Skeletal muscle tissue (tissue), 4 donors: ENCODE measurements around the gene AFAP1. TPM values are rescaled to one million over a fixed set of nuclear protein-coding genes. Genes with fewer than 3 reads are reported as not detected.
A peak's percentile ranks its signal among the peaks of the same experiment; 100 is the strongest.

ENCODE experiments used
- H3K27ac ChIP-seq: one replicate; pipeline ENCODE4 v1.7.0; 2013; ENCODE audit warnings: mild to moderate bottlenecking, low read depth, low read length, inconsistent platforms
- H3K27me3 ChIP-seq, 3 donors: one replicate each; pipeline ENCODE4 v1.7.0; 2013; ENCODE audit warnings: low read length in 3 of 3; ENCODE audit not compliant: control insufficient read depth in 3 of 3, insufficient read depth in 3 of 3
- H3K36me3 ChIP-seq, 3 donors: one replicate each; pipeline ENCODE4 v1.7.0; 2013; ENCODE audit warnings: low read length in 3 of 3; ENCODE audit not compliant: control insufficient read depth in 3 of 3, insufficient read depth in 3 of 3
- H3K4me1 ChIP-seq, 3 donors: one replicate each; pipeline ENCODE4 v1.7.0; 2013; ENCODE audit warnings: low read length in 3 of 3, mild to moderate bottlenecking in 3 of 3; ENCODE audit not compliant: control insufficient read depth in 3 of 3, insufficient read depth in 3 of 3
- H3K4me3 ChIP-seq, 3 donors: one replicate each; pipeline ENCODE4 v1.7.0; 2013; ENCODE audit warnings: low read length in 3 of 3
- H3K9ac ChIP-seq, 3 donors: one replicate each; pipeline ENCODE4 v1.7.0; 2013; ENCODE audit warnings: low read length in 3 of 3, mild to moderate bottlenecking in 3 of 3, moderate library complexity in 2 of 3, low read depth in 1 of 3
- H3K9me3 ChIP-seq, 3 donors: one replicate each; pipeline ENCODE4 v1.7.0; 2013; ENCODE audit warnings: low read length in 3 of 3; ENCODE audit not compliant: control insufficient read depth in 3 of 3
- total RNA-seq: library from RNA; depleted of rRNA; stranded (reverse); fragments of >200 nt; gene quantifications from one replicate; pipeline ENCODE4 v1.2.3, GENCODE V29; 2014
- donor health status: Osteomylitis.

Gene AFAP1
- total RNA-seq, 1 donor from 2014 or later, result 29.2 TPM

DNA sequence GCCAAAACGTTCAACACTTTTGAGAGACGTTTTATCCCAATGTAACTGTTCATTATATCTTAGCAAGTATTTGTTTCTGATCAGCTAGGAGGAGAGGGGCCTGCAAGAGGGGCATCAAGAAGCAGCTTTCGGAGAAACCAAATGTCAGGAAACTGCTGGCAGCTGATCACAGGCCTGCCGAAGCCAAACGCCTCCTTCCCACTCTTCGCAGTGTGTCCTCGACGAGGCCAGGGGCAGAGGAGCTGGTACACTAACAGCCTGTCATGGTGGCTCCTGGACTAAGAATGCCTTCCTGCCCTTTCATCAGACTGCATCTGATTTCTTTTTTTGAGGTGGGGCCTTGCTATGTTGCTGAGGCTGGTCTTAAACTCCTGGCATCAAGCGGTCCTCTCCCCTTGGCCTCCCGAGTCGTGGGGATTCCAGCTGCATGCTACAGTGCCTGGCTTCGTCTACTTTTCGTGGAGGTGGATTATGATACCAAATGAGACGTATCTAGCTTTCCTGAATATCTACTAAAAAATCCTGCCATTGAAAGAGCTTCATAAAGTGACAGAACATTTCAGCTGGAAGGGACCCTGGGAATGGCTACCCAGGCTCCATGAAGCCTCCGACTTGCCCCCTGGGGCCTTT is 134.8 kb downstream of the AFAP1 start:
- Histone ChIP-seq H3K4me1 (peaks cover 30 to 37% (median 33%) of the 10 kb centered on the region in 3 donors), H3K27me3 (no peaks in the 10 kb centered on the region), H3K9ac (no peak overlapping the region), H3K4me3 (no peak overlapping the region), H3K27ac (no peak overlapping the region), H3K9me3 (no peaks in the 10 kb centered on the region), H3K36me3 (peaks cover 9 to 17% (median 10%) of the 10 kb centered on the region in 3 donors)

DNA sequence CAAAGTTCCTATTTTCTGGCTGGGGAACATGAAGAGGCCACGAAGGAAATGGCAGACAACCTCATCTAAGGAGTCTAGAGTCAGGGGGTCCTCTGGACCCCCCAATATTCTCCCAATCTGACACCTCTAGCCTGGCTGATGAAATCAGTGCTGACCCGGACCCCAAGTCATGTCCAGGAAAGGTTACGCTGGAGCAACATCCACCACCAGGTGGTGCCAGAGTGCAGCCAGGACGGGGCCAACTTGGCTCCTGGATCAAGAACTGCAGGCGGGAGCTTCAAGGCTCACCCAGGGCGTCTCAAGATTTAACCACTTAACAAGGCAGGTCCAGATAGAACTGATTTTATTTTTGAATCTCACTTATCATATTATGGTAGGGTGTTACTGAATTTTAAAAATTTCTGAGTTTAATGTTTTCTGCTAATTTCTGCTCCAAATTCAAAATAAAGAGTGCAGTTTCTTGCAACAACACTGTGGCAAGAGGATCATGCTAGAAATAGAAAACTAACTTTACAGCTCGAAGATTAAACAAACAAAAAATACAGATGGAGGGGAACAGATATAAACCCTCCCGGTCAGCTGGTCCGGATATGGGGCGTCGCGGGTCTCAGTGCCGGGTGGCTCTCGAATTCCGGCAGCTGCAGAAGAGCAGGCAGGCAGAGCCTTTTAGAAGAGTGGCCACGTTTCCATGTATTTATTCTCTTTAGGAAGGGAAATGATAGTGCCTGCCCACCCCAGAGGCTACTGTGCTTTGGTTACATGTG is 135.5 kb downstream of the AFAP1 start:
- Histone ChIP-seq H3K4me1 (peaks cover 30 to 37% (median 33%) of the 10 kb centered on the region in 3 donors), H3K27ac (peak overlapping the region; percentile 27)

DNA sequence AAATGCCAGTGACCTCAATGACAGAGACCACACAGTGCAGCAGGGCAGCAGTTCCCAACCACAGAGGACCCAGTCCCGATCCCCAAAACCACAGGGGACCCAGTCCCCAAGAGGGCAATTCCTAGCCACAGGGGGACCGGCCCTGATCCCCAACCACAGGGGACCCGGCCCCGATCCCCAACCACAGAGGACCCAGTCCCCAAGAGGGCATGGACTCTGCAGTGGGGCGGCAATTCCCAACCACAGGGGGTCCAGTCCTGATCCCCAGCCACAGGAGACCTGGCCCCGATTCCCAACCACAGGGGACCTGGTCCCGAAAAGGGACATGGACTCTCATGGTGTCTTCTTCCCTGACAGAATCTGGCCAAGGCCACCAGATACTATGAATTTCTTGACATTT is 136.3 kb downstream of the AFAP1 start:
- H3K4me1 ChIP-seq, result peaks cover 30 to 37% (median 33%) of the 10 kb centered on the region in 3 donors
- peak overlapping the region; percentile 27 for H3K27ac ChIP-seq
- peaks cover 12 to 24% (median 16%) of the 10 kb centered on the region in 3 donors for H3K36me3 ChIP-seq

More for the DNA sequence above, 135.5 kb downstream of the AFAP1 start:
- Histone ChIP-seq H3K36me3 (peaks cover 12 to 20% (median 13%) of the 10 kb centered on the region in 3 donors), H3K27me3 (no peaks in the 10 kb centered on the region), H3K9ac (peak overlapping the region in 1 of 3 donors; percentile 38), H3K4me3 (no peak overlapping the region), H3K9me3 (no peaks in the 10 kb centered on the region)

DNA sequence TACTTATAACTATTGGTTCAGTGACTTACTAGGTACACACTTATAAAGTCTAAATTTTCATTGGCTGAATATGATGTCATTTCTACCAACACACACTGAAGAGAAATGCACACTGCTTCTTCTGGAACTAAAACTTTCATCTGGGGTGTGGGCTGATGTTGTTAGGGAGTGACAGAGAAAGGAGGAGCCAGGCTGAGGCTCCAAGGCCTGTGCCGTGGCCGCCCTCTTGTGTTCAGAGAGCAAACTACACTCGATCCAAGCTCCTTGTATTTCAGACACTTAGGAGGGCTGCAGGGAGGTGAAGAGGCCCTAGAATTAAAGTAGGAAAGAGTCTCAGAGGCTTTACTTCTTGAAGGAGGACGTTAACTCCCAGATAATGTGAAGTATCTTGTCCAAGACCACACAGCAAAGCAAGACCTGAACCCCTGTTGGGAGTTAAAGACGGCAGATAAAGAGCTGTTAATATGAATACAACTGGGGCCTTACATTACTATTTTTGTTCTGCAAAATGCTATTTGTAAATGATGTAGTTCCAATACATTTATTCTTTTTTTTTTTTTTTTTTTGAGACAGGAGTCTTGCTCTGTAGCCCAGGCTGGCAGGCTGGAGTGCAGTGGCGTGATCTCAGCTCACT is 137.5 kb downstream of the AFAP1 start:
- Histone ChIP-seq H3K36me3 (peaks cover 17 to 25% (median 21%) of the 10 kb centered on the region in 3 donors), H3K4me3 (no peak overlapping the region), H3K4me1 (peaks cover 23 to 27% (median 27%) of the 10 kb centered on the region in 3 donors), H3K27me3 (no peaks in the 10 kb centered on the region), H3K9ac (no peak overlapping the region), H3K27ac (no peak overlapping the region), H3K9me3 (no peaks in the 10 kb centered on the region)

More for the DNA sequence above, 136.3 kb downstream of the AFAP1 start:
- no peaks in the 10 kb centered on the region for H3K9me3 ChIP-seq
- H3K4me3 ChIP-seq, result no peak overlapping the region
- H3K27me3 ChIP-seq, result no peaks in the 10 kb centered on the region
- H3K9ac ChIP-seq, result peak overlapping the region in 1 of 3 donors; percentile 41

DNA sequence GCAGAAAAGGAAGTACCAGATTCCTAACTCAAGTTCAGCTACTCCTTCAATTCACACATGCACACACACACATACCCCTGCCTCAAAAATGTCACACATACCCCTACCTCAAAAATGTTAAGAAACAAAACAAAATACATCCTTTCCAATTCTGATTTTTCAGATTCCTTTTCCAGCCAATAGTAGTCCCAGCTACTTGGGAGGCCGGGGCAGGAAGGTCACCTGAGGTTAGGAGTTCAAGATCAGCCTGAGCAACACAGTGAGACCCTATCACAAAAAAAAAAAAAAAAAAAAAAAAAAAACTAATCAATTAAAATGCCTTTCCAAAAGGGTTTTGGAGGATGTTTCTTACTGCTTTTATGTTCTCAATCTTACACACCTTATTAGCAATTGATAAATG is 138.0 kb downstream of the AFAP1 start:
- H3K9me3 ChIP-seq, result no peaks in the 10 kb centered on the region
- H3K36me3 ChIP-seq, result peaks cover 18 to 27% (median 22%) of the 10 kb centered on the region in 3 donors
- no peak overlapping the region for H3K27ac ChIP-seq
- H3K4me3 ChIP-seq, result no peak overlapping the region
- no peak overlapping the region for H3K9ac ChIP-seq
- H3K27me3 ChIP-seq, result no peaks in the 10 kb centered on the region
- H3K4me1 ChIP-seq, result peaks cover 17 to 22% (median 22%) of the 10 kb centered on the region in 3 donors

DNA sequence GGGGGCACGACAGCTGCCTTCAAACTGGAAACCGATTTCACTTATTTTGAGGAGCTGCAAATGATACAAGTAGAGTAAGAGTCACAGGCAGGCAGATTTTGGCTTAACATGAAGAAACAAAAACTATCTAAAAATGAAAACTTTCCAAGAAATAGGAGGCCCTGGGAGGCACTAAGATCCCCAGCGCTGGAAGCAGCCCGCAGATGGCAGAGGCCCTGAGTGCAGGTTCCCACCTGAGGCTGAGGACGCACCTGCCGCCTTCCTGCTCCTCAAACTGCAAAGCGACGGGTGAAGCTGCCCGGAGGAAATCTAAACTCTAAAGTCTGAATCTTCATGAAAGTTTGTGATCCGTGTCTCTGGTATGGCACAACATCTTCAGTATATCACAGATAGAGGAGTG is 138.7 kb downstream of the AFAP1 start:
- H3K9me3 ChIP-seq, result no peaks in the 10 kb centered on the region
- no peak overlapping the region for H3K27ac ChIP-seq
- H3K27me3 ChIP-seq, result no peaks in the 10 kb centered on the region
- no peak overlapping the region for H3K9ac ChIP-seq
- no peak overlapping the region for H3K4me3 ChIP-seq
- H3K36me3 ChIP-seq, result peaks cover 18 to 27% (median 22%) of the 10 kb centered on the region in 3 donors
- peaks cover 11 to 15% (median 15%) of the 10 kb centered on the region in 3 donors for H3K4me1 ChIP-seq

DNA sequence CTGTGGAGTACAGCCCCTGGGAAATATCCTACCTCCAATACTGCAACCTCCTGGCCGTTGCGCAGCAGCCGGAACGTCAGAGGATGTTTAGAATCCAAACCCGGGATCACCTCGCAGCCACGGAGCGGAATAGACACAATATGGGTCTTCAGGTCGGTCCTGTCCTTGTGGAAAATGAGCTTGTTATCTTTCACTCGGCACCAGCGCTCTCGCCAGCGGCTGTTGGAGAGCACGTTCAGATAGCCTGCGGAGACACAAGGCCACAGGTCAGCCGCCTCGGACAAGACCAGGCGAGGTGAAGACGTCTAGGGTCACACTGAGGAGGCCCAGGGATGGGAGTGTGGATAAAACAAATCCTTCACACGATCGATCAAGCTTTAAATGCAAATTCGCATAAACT is 139.3 kb downstream of the AFAP1 start:
- no peaks in the 10 kb centered on the region for H3K9me3 ChIP-seq
- H3K4me1 ChIP-seq, result peaks cover 5 to 9% (median 9%) of the 10 kb centered on the region in 3 donors
- no peak overlapping the region for H3K4me3 ChIP-seq
- no peaks in the 10 kb centered on the region for H3K27me3 ChIP-seq
- H3K36me3 ChIP-seq, result peaks cover 18 to 27% (median 22%) of the 10 kb centered on the region in 3 donors
- no peak overlapping the region for H3K27ac ChIP-seq
- no peak overlapping the region for H3K9ac ChIP-seq

DNA sequence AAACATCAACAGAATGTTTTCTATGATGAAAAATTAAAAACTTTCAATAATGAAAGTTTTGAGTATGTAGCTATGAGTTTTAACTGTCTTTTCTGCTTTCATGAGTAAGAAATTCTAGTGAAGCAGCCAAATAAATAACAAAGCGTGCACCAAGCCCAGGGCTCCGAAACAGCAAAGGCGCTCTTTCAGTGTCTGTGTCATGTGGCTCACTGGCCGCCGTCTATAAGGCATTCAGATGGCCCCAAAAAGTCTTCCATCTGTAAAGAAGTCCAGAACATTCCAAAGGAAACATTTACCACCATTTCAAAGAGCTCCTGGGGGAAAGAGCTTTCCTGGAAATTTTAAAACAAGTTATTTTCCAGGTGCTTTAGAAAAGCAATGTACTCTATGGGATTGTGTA is 139.9 kb downstream of the AFAP1 start:
- Histone ChIP-seq H3K9ac (no peak overlapping the region), H3K27me3 (no peaks in the 10 kb centered on the region), H3K36me3 (peaks cover 18 to 27% (median 22%) of the 10 kb centered on the region in 3 donors), H3K4me1 (peaks cover 2 to 8% (median 7%) of the 10 kb centered on the region in 3 donors), H3K27ac (no peak overlapping the region), H3K9me3 (no peaks in the 10 kb centered on the region), H3K4me3 (no peak overlapping the region)

DNA sequence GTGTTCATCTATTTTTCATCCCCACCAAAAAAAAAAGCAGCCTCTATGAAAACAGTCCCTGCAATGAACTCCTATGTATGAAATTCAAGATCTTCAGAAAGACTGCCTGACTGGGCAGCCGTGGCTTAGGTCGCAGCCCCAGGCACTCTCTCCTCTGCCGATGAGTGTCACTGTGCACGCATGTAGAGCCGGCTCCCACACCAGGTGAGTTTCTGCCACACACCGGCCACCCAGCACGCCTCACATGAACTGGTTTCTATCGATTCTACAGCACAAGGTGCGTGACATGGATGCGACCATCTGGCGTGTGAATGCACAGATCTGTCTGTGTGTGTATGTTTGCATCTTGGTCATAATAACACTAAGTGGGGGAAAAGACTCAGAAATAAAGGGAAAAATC is 140.4 kb downstream of the AFAP1 start:
- H3K4me1 ChIP-seq, result peaks cover 2 to 8% (median 7%) of the 10 kb centered on the region in 3 donors
- no peak overlapping the region for H3K4me3 ChIP-seq
- H3K27me3 ChIP-seq, result no peaks in the 10 kb centered on the region
- H3K9me3 ChIP-seq, result no peaks in the 10 kb centered on the region
- no peak overlapping the region for H3K9ac ChIP-seq
- H3K36me3 ChIP-seq, result peaks cover 18 to 27% (median 22%) of the 10 kb centered on the region in 3 donors
- H3K27ac ChIP-seq, result no peak overlapping the region
